ENCODE results near the gene MCU. TPM values are rescaled to one million over a fixed set of nuclear protein-coding genes. Genes with fewer than 3 reads are reported as not detected.
"Not testable (repeated sequence)": the region's sequence is repeated elsewhere in the genome, so short reads cannot be mapped to it uniquely, and the experiment has no call there.

The MCU gene
- total RNA-seq, 1 experiment from 2014 or later: 19.2 TPM

DNA sequence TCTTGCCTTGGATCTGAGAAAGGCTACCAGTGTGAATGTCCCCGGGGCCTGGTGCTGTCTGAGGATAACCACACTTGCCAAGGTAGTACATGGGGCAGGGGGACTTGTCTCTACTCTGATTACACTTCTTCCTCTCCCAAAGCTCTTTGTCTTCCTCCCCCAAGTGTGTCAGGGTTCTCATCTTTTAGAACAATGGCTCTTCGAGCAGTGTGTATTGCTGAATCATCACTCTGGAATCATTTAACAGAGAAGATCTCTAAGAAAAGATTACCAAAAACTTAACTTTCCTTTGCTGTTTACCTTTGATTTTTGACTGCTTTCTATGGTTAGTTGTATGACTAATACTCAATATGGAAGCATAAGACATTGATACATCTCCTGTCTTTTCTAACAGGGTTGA, 219.8 kb downstream of the MCU start:
- POLR2A ChIA-PET: no interaction called here

DNA sequence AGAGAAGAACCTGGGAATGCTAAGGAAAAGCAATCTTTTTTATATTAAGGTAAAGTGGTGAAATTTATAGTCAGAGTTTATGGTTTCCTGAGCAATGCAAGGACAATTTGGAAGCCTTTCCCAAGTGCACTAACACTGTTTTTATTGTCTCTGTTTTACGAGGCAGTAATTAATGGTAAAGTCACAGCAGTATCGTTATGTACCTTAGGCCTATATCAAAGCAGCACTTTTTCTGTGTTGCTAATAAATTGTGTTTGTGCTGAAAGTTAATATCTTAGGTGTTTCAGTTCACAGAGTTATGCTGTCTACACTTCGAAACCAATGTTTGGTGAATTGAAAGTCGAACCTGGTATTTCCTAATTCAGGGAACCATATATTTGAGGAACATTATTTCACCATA, 220.8 kb downstream of the MCU start:
- intact Hi-C loops (cut with micrococcal nuclease): no loop called here
- TF ChIP-seq, protein P1, sequence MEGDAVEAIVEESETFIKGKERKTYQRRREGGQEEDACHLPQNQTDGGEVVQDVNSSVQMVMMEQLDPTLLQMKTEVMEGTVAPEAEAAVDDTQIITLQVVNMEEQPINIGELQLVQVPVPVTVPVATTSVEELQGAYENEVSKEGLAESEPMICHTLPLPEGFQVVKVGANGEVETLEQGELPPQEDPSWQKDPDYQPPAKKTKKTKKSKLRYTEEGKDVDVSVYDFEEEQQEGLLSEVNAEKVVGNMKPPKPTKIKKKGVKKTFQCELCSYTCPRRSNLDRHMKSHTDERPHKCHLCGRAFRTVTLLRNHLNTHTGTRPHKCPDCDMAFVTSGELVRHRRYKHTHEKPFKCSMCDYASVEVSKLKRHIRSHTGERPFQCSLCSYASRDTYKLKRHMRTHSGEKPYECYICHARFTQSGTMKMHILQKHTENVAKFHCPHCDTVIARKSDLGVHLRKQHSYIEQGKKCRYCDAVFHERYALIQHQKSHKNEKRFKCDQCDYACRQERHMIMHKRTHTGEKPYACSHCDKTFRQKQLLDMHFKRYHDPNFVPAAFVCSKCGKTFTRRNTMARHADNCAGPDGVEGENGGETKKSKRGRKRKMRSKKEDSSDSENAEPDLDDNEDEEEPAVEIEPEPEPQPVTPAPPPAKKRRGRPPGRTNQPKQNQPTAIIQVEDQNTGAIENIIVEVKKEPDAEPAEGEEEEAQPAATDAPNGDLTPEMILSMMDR (IDR thresholded peaks at IDR 0.05; ENCODE audit: unreplicated experiment): no peak
- DNase-seq (ENCODE audit: unreplicated experiment): no peak
- no TSS peak for BruUV-seq (replicated peaks)
- ChIA-PET CTCF (no interaction called here), POLR2A (no interaction called here)
- H3K27ac Mint-ChIP-seq (ENCODE audit: low read depth, unreplicated experiment): no peak overlapping the region
- peaks cover 5% of the 10 kb centered on the region for H3K4me1 Mint-ChIP-seq (ENCODE audit: insufficient read depth, unreplicated experiment)
- H3K4me3 Mint-ChIP-seq (ENCODE audit: unreplicated experiment): no peak overlapping the region
- H3K27me3 Mint-ChIP-seq (ENCODE audit: insufficient read depth, unreplicated experiment): no peaks in the 10 kb centered on the region
- H3K36me3 Mint-ChIP-seq (ENCODE audit: insufficient read depth, unreplicated experiment): no peaks in the 10 kb centered on the region
- peaks cover 9% of the 10 kb centered on the region for H3K9me3 Mint-ChIP-seq (ENCODE audit: unreplicated experiment)

More for the DNA sequence above, 219.8 kb downstream of the MCU start:
- peaks cover 5% of the 10 kb centered on the region for H3K4me1 Mint-ChIP-seq (ENCODE audit: insufficient read depth, unreplicated experiment)
- no TSS peak for BruUV-seq (replicated peaks)
- CTCF ChIA-PET: no interaction called here
- peaks cover 7% of the 10 kb centered on the region for H3K9me3 Mint-ChIP-seq (ENCODE audit: unreplicated experiment)
- H3K27me3 Mint-ChIP-seq (ENCODE audit: insufficient read depth, unreplicated experiment): no peaks in the 10 kb centered on the region
- intact Hi-C loops (cut with micrococcal nuclease): no loop called here
- no peak overlapping the region for H3K27ac Mint-ChIP-seq (ENCODE audit: low read depth, unreplicated experiment)
- H3K36me3 Mint-ChIP-seq (ENCODE audit: insufficient read depth, unreplicated experiment): peaks cover under 1% of the 10 kb centered on the region
- no peak for DNase-seq (ENCODE audit: unreplicated experiment)
- TF ChIP-seq, protein P1 (IDR thresholded peaks at IDR 0.05; ENCODE audit: unreplicated experiment): no peak
- no peak overlapping the region for H3K4me3 Mint-ChIP-seq (ENCODE audit: unreplicated experiment)

DNA sequence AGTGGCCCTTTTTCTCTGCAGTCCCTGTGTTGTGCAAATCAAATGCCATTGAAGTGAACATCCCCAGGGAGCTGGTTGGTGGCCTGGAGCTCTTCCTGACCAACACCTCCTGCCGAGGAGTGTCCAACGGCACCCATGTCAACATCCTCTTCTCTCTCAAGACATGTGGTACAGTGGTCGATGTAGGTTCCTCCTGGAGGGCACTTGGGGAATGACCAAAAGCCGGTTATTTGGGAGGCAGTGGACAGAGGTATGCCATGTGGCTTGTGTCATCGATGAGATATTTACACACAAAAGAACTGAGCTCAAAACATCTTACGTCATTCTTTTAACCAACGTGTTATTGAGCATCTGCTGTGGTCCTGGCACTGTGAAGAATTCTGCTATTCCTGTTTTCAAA, 221.3 kb downstream of the MCU start:
- H3K36me3 Mint-ChIP-seq (ENCODE audit: insufficient read depth, unreplicated experiment): no peaks in the 10 kb centered on the region
- intact Hi-C loops (cut with micrococcal nuclease): no loop called here
- no peak overlapping the region for H3K4me3 Mint-ChIP-seq (ENCODE audit: unreplicated experiment)
- DNase-seq (ENCODE audit: unreplicated experiment): no peak
- ChIA-PET CTCF (no interaction called here), POLR2A (no interaction called here)
- TF ChIP-seq, protein P1 (IDR thresholded peaks at IDR 0.05; ENCODE audit: unreplicated experiment): no peak
- H3K27ac Mint-ChIP-seq (ENCODE audit: low read depth, unreplicated experiment): no peak overlapping the region
- no peaks in the 10 kb centered on the region for H3K27me3 Mint-ChIP-seq (ENCODE audit: insufficient read depth, unreplicated experiment)
- peaks cover 15% of the 10 kb centered on the region for H3K9me3 Mint-ChIP-seq (ENCODE audit: unreplicated experiment)
- no TSS peak for BruUV-seq (replicated peaks)
- H3K4me1 Mint-ChIP-seq (ENCODE audit: insufficient read depth, unreplicated experiment): peaks cover 5% of the 10 kb centered on the region

DNA sequence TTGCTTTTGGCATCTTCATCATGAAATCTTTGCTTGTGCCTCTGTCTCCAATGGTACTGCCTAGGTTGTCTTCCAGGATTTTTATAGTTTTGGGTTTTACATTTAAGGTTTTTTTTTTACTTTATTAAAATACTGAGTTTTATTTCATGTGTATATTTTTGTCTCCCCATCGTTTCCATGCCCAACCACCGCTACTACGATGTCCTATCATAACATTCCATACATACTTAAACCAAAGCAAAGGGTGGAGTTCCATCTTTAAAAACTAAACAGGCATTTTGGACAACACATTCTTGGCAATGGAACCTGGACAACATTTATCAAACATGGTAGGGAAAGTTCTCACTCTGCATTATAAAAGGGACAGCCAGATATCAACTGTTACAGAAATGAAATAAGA, 225.3 kb downstream of the MCU start:
- intact Hi-C loops (cut with micrococcal nuclease); H3K27ac Mint-ChIP-seq (ENCODE audit: low read depth, unreplicated experiment); POLR2A ChIA-PET; BruUV-seq (replicated peaks); H3K36me3 Mint-ChIP-seq (ENCODE audit: insufficient read depth, unreplicated experiment); DNase-seq (ENCODE audit: unreplicated experiment); H3K4me3 Mint-ChIP-seq (ENCODE audit: unreplicated experiment); H3K4me1 Mint-ChIP-seq (ENCODE audit: insufficient read depth, unreplicated experiment): not testable (repeated sequence)
- CTCF ChIA-PET: interaction anchor here (0.6 kb wide), 1 partner anchor 574 kb away, joined by 4 read pairs; no protein-coding TSS in a partner anchor
- H3K27me3 Mint-ChIP-seq (ENCODE audit: insufficient read depth, unreplicated experiment): peaks cover 11% of the 10 kb centered on the region
- peaks cover 22% of the 10 kb centered on the region for H3K9me3 Mint-ChIP-seq (ENCODE audit: unreplicated experiment)

DNA sequence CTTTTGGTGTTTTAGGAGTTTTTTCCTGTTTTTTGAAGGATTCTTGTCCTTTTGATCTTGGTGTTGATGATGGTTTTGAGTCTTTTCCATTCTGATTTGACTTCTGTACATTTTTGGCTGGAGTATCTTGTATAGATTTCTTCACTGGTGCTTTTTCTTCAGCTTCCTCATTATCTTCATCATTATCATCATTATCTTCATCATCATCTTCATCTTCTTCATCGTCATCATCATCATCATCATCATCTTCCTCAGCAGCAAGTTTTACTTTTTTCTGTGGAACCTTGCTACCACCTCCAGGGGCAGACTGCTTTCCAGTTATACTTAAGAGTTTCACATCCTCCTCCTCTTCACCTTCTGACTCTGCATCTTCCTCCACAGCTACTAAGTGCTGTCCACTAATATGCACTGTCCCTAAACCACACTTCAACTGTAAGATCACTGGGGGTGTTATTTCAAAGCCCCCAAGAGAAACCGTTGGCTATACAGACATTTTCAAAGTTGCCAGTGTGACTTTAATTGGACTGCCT, 225.9 kb downstream of the MCU start:
- BruUV-seq (replicated peaks); H3K4me1 Mint-ChIP-seq (ENCODE audit: insufficient read depth, unreplicated experiment): not testable (repeated sequence)
- POLR2A ChIA-PET: interaction anchor here (1.2 kb wide), 1 partner anchor 8 kb away, joined by 3 read pairs; no protein-coding TSS in a partner anchor

More for the DNA sequence above, 225.9 kb downstream of the MCU start:
- DNase-seq (ENCODE audit: unreplicated experiment); intact Hi-C loops (cut with micrococcal nuclease); CTCF ChIA-PET; H3K27ac Mint-ChIP-seq (ENCODE audit: low read depth, unreplicated experiment); H3K36me3 Mint-ChIP-seq (ENCODE audit: insufficient read depth, unreplicated experiment); H3K4me3 Mint-ChIP-seq (ENCODE audit: unreplicated experiment): not testable (repeated sequence)
- Mint-ChIP-seq H3K27me3 (ENCODE audit: insufficient read depth, unreplicated experiment) (peaks cover 11% of the 10 kb centered on the region), H3K9me3 (ENCODE audit: unreplicated experiment) (peaks cover 22% of the 10 kb centered on the region)

All from MCF 10A (cell line).